Thyroid gland (tissue), 4 donors: ENCODE results near the gene CD99L2. TPM values are rescaled to one million over a fixed set of nuclear protein-coding genes. Genes with fewer than 3 reads are reported as not detected.

ENCODE experiments used
- DNase-seq, 2 donors: peaks; one replicate each; pipeline ENCODE4 v3.0.0-alpha.2; 2019
- H3K27ac ChIP-seq, 3 donors: fragments of 200-600 bp; sonication (generic); 1 replicate in 2 of 3; 2 replicates in 1 of 3; pipeline ENCODE4 v1.5.1; 2016 to 2019; ENCODE audit warnings: mild to moderate bottlenecking in 1 of 3, moderate library complexity in 1 of 3
- H3K27me3 ChIP-seq: fragments of 200-600 bp; sonication (generic); one replicate; pipeline ENCODE4 v1.5.1; 2019
- H3K36me3 ChIP-seq, 2 donors: fragments of 200-600 bp; sonication (generic); one replicate each; pipeline ENCODE4 v1.5.1; 2016 to 2019
- H3K4me1 ChIP-seq, 2 donors: fragments of 200-600 bp; sonication (generic); one replicate each; pipeline ENCODE4 v1.5.1; 2017 to 2019
- H3K4me3 ChIP-seq, 3 donors: fragments of 200-600 bp; sonication (generic); replicated peaks in 1 of 3; 1 replicate in 2 of 3; 2 replicates in 1 of 3; pipeline ENCODE4 v1.5.1; 2016; ENCODE audit warnings: mild to moderate bottlenecking in 1 of 3
- H3K9me3 ChIP-seq: fragments of 200-600 bp; sonication (generic); one replicate; pipeline ENCODE4 v1.5.1; 2017
- CTCF ChIP-seq, 6 experiments: fragments of 200-600 bp in 3 of 6; fragments of 450-650 bp in 3 of 6; sonication (generic) in 3 of 6; IDR thresholded peaks; one replicate each; pipeline ENCODE4 v1.5.1; 2016 to 2019; ENCODE audit warnings: antibody characterized with exemption in 6 of 6, mild to moderate bottlenecking in 2 of 6, inconsistent platforms in 1 of 6, moderate library complexity in 1 of 6
- POLR2A ChIP-seq, 2 donors: fragments of 450-650 bp; IDR thresholded peaks; one replicate each; pipeline ENCODE4 v1.6.1; 2017; ENCODE audit warnings: antibody characterized with exemption in 2 of 2, mild to moderate bottlenecking in 2 of 2, moderate library complexity in 1 of 2
- WGBS, 2 donors: methylation state at CpG; one replicate each; pipeline ENCODE4 v1.1.5; 2017; 5-methylcytosine and 5-hydroxymethylcytosine counted together
- intact Hi-C: fragments of 100-400 bp; cut with DNase I; formaldehyde crosslinking; loops from one replicate; pipeline ENCODE4 v1.15.1; 2023
- total RNA-seq, 4 donors: library from RNA; depleted of rRNA; stranded (reverse); fragments of >200 nt; gene quantifications; one replicate each; pipeline ENCODE4 v1.2.3, GENCODE V29; 2016

Gene CD99L2
- total RNA-seq, 4 donors from 2014 or later: 26.4 to 39.1 (median 31.2) TPM

GRCh38 chrX:150940844-150941495 lies 42.5 kb upstream of the CD99L2 start:
- no peaks in the 10 kb centered on the region for H3K27me3 ChIP-seq
- no peaks in the 10 kb centered on the region for H3K9me3 ChIP-seq
- H3K36me3 ChIP-seq: no peaks in the 10 kb centered on the region
- intact Hi-C loops: no loop called here
- no peak overlapping the region for H3K27ac ChIP-seq
- WGBS, 2 donors: 80 to 82% methylated on average over 8 to 9 of the region's 9 CpGs
- H3K4me1 ChIP-seq: no peaks in the 10 kb centered on the region
- no peak overlapping the region for H3K4me3 ChIP-seq
- no peak for DNase-seq
- TF ChIP-seq CTCF (IDR thresholded peaks at IDR 0.05): no peak
- no peak for TF ChIP-seq POLR2A (IDR thresholded peaks at IDR 0.05)

- Histone ChIP-seq H3K4me1 (no peaks in the 10 kb centered on the region), H3K27me3 (no peaks in the 10 kb centered on the region), H3K9me3 (no peaks in the 10 kb centered on the region), H3K27ac (no peak overlapping the region), H3K4me3 (no peak overlapping the region), H3K36me3 (no peaks in the 10 kb centered on the region)
- DNase-seq: no peak
- WGBS, 2 donors: 83% methylated on average over 1 of the region's 6 CpGs; no CpG with 5 or more reads in 1 of the 2 donors
- TF ChIP-seq POLR2A (IDR thresholded peaks at IDR 0.05) (no peak), CTCF (IDR thresholded peaks at IDR 0.05) (no peak)
- intact Hi-C loops: no loop called here
These were observed 38.1 kb upstream of the CD99L2 start for GRCh38 chrX:150936556-150936955.

GRCh38 chrX:150935467-150935866 lies 37.0 kb upstream of the CD99L2 start:
- Histone ChIP-seq H3K4me1 (no peaks in the 10 kb centered on the region), H3K4me3 (no peak overlapping the region), H3K36me3 (no peaks in the 10 kb centered on the region), H3K9me3 (no peaks in the 10 kb centered on the region), H3K27me3 (no peaks in the 10 kb centered on the region), H3K27ac (no peak overlapping the region)
- intact Hi-C loops: no loop called here
- WGBS, 2 donors: 54 to 66% methylated on average over 7 of the region's 7 CpGs
- TF ChIP-seq POLR2A (IDR thresholded peaks at IDR 0.05) (no peak), CTCF (IDR thresholded peaks at IDR 0.05) (no peak)
- peak in 1 of 2 donors; percentile 1 for DNase-seq

- intact Hi-C loops: no loop called here
- no peak overlapping the region for H3K27ac ChIP-seq
- H3K4me3 ChIP-seq: no peak overlapping the region
- no peaks in the 10 kb centered on the region for H3K9me3 ChIP-seq
- H3K4me1 ChIP-seq: no peaks in the 10 kb centered on the region
- WGBS, 2 donors: 10 to 17% methylated on average over 2 to 5 of the region's 5 CpGs
- no peaks in the 10 kb centered on the region for H3K36me3 ChIP-seq
- H3K27me3 ChIP-seq: no peaks in the 10 kb centered on the region
- no peak for TF ChIP-seq CTCF (IDR thresholded peaks at IDR 0.05)
- no peak for TF ChIP-seq POLR2A (IDR thresholded peaks at IDR 0.05)
- DNase-seq: peak; percentile 27 to 57
These were observed 36.0 kb upstream of the CD99L2 start for GRCh38 chrX:150934453-150934852.

GRCh38 chrX:150933945-150934350 lies 35.5 kb upstream of the CD99L2 start:
- no peak for DNase-seq
- 81 to 87% methylated on average over 5 of the region's 5 CpGs for WGBS, 2 donors
- Histone ChIP-seq H3K9me3 (no peaks in the 10 kb centered on the region), H3K4me3 (no peak overlapping the region), H3K4me1 (no peaks in the 10 kb centered on the region), H3K27ac (no peak overlapping the region), H3K27me3 (no peaks in the 10 kb centered on the region), H3K36me3 (no peaks in the 10 kb centered on the region)
- intact Hi-C loops: no loop called here
- no peak for TF ChIP-seq CTCF (IDR thresholded peaks at IDR 0.05)
- TF ChIP-seq POLR2A (IDR thresholded peaks at IDR 0.05): no peak
